Mesenteric fat pad (tissue), 1 donor: Measurements from ENCODE around the gene CHP2. TPM values are rescaled to one million over a fixed set of nuclear protein-coding genes. Genes with fewer than 3 reads are reported as not detected.
"Not testable (repeated sequence)": the region's sequence is repeated elsewhere in the genome, so short reads cannot be mapped to it uniquely, and the experiment has no call there.

ENCODE experiments used
- DNase-seq: peaks from one replicate; pipeline ENCODE4 v3.0.0-alpha.2; 2020; ENCODE audit warnings: low spot score
- total RNA-seq: library from RNA; stranded (reverse); fragmentation: NEBNext Ultra II Directional; extraction: Animal tissue kit (Norgen Biotek cat#: 25700); gene quantifications from one replicate; pipeline ENCODE4 v1.2.1, GENCODE V29; 2021
- donor health status: DM: yes; HTN: yes; CAD: no.

CHP2 gene
- total RNA-seq, 1 donor from 2014 or later: 0.22 TPM

DNA sequence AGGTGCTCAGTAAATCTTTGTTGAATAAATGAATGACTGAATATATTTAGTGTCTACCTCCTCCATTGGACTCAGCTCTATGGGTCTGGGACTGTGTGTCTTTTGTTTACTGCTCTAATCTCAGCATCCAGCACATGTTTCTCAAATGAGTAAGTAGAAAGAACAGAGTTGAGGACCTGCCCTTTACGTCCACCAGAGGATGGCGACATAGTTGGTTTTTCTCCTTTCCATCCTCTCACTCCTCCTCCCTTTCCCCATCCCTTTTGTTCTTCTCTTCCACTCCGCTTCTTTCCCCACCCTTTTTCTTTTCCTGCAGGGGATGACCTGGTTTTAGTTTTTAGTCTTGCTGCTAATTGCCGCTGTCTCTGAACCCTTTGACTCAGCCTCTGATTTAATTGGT is 12.1 kb upstream of the CHP2 start:
- no peak for DNase-seq

DNA sequence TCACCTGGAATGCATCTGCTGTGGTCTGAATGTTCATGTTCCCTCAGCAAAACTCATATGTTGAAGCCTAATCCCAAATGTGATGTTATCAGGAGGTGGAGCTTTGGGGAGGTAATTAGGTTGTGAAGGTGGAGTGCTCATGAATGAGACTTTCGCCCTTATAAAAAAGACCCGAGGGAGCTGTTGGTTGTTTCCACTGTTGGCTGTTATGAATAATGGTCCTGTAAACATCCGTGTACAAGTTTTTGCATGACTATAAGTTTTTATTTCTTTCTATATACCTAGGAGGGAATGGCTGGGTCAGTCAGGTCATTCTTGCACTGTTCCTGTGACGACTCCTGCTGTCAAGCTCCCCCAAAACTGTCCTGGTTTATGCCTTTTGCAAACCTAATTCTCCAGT is 9.6 kb upstream of the CHP2 start:
- DNase-seq: no peak

DNA sequence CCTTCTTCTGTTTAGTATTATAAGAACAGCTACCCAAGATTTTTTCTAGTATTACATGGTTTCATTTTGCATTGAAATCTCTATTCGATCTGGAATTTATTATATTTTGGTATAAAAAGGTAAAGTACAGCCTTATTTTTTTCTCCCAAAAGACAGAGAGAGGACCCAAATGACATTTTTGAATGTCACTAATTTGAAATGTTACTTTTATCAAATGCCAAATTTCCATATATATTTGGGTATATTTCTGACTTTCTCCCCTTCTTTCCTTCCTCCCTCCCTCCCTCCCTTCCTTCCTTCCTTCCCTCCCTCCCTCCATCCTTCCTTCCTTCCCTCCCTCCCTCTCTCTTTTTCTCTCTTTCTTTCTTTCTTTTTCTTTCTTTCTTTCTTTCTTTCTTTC is 6.2 kb upstream of the CHP2 start:
- no peak for DNase-seq

DNA sequence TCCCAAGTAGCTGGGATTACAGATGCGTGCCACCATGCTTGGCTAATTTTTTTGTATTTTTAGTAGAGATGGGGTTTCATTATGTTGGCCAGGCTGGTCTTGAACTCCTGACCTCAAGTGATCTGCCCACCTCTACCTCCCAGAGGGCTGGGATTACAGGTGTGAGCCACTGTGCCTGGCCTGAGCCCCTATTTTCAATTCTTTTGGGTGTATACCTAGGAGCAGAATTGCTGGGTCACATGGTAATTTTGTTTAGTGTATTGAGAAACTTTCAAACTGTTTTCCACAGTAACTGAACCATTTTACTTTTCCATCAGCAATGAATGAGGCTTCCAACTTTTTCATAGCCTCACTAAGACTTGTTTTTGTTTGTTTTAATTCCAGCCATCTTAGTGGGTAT is 3.8 kb upstream of the CHP2 start:
- DNase-seq: not testable (repeated sequence)

DNA sequence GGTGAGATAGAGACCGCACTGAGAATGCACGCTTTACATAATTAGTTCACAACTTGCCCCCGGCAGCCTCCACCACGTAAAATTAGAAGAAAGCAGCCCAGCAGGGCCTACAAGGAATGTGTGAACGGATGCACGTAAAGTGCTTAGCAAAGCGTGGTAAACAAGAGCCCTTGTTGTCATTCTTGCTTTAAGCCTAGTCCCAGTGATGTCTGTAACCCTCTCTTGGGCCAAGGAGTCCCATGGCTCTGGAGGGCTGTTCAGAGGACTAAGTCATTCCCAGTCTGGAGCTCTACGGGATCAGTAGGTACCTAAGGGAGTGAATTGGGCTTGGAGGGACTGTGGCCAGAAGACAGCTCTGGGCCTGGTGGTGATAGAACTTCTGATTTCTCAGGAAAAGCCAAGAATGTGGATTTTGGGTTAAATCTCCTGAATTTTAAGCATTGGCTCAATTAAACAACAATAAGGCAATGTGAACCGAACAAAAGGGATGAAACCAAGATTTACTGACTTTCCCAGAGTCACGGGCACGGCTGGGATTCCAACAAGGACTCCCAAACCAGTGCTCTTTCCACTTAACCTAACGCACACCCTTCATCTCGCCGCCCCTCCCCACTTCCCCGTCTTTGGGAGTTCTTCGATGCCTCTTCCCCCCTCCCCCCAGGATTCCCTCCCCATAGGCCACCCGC is 775 bp upstream of the CHP2 start:
- no peak for DNase-seq

DNA sequence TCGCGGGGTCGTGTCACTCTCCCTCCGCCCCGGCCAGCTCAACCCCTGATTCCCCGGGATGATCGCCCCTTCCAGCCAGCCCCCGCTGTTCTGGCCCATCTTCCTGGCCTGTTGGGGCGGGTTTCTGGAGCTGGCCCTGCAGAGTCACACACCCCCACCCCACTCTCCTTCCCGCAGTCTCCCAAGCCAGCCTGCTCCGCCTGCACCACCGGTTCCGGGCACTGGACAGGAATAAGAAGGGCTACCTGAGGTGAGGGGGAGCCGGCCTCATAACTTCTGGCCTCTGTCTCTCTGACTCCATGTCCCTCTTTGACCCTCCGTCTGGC is 621 bp downstream of the CHP2 start:
- no peak for DNase-seq

DNA sequence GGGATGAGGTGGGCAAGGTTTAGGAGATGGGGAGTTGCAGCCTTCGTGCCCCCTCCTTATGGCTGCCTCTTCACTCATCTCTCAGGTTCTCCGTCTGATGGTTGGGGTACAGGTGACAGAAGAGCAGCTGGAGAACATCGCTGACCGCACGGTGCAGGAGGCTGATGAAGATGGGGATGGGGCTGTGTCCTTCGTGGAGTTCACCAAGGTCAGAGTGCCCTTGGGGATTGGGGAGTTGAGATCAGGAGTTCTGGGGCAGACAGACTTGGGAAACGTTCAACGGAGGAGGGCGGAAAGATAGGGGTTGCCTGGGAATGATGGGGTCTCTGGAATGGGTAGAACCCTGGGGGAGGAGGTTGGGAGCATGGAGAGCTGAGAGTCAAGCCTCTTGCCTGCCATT is 2.3 kb downstream of the CHP2 start:
- no peak for DNase-seq

- no peak for DNase-seq
These were observed 3.3 kb downstream of the CHP2 start for GRCh38 chr16:23757937-23758619.

DNA sequence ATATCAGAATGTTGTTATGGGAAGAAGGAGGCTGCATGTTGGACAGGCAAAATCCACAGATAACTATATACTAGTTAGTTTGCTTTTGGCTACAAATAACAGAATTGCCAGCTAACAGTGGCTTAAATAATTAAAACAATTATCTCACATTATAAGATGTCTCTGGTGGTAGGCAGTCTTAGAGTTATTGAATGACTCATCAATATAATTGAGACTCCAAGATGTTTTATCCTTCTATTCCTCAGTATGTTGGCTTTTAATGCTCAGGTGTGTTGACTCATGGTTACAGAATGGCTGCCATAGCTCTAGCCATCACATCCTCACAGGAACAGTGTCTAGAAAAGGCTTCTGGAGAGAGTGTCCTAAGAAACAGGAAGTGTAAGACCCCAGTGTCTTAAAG is 11.1 kb downstream of the CHP2 start:
- DNase-seq: no peak

GRCh38 chr16:23768581-23768980 is 13.8 kb downstream of the CHP2 start:
- DNase-seq: no peak

GRCh38 chr16:23771027-23771426 is 16.2 kb downstream of the CHP2 start:
- no peak for DNase-seq

GRCh38 chr16:23771642-23772041 is 16.8 kb downstream of the CHP2 start:
- no peak for DNase-seq

DNA sequence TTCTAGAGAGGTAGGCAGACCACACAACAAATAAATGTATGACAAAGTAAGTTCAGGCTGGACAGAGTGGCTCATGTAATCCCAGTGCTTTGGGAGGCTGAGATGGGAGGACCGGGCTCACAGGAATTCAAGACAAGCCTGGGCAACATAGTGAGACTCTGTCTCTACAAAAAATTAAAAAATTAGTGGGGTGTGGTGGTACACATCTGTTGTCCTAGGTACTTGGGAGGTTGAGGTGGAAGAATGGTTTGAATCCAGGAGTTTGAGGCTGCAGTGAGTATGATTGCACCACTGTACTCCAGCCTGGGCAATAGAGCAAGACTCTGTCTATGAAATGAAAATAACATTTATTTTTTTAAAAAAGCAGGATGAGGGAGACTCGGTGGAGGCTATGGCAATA is 18.5 kb downstream of the CHP2 start:
- DNase-seq: no peak

GRCh38 chr16:23781176-23781575 is 26.4 kb downstream of the CHP2 start:
- DNase-seq: no peak

GRCh38 chr16:23784811-23785447 is 30.1 kb downstream of the CHP2 start:
- DNase-seq: no peak

DNA sequence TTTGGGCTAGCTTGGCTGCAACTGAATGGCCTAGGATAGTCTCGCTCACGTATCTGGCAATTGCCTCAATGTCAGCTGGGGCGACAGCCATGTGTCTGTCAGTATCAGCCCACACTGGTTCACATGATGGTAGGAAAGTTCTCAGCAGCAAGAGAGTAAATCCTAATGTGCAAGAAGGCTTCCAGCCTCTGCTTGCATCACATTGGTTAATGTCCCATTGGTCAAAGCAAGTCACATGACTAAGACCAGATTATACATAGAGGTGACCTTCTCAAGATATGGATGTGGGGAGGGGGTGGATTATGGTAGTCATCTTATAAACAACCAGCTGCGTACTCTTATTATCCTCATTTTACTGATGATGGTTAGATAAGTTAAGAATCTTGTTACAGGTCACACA is 31.0 kb downstream of the CHP2 start:
- no peak for DNase-seq

- no peak for DNase-seq
These were observed 32.2 kb downstream of the CHP2 start for GRCh38 chr16:23786964-23787561.

DNA sequence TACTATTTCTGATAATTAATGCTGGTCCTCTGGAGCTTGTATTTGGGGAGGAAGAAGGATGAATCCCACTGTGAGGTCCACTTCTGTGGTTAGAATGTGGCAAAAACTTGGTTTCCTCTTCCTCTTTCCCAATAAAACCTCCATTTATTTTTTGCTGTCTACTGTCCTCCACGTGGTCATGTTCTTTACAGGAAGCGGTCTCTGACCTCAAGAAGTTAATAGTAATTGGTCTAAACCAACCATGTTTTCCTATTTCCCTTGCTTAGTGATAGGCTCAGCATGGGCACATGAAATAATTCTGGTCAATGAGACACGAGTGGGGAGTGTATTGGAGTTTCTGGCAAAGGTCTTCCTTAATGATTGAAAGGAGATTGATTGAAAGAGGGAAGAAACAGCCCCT is 33.9 kb downstream of the CHP2 start:
- DNase-seq: no peak

DNA sequence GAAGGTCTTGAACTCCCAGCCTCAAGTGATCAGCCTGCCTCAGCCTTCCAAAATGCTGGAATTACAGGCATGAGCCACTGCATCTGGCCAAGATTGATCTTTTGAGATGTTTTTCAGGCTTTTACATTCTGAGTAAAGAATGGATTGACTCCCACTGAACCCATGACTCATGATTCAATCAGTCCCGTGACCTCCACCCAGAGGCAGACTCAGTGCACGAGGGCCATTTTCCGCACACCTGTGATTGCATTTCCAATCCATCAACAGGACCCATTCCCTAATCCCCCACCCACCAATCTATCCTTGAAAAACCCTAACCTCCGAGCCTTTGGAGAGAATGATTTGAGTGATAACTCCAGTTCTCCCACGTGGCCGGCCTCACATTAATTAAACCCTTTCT is 40.6 kb downstream of the CHP2 start:
- no peak for DNase-seq

GRCh38 chr16:23796941-23797340 is 42.1 kb downstream of the CHP2 start:
- DNase-seq: no peak

DNA sequence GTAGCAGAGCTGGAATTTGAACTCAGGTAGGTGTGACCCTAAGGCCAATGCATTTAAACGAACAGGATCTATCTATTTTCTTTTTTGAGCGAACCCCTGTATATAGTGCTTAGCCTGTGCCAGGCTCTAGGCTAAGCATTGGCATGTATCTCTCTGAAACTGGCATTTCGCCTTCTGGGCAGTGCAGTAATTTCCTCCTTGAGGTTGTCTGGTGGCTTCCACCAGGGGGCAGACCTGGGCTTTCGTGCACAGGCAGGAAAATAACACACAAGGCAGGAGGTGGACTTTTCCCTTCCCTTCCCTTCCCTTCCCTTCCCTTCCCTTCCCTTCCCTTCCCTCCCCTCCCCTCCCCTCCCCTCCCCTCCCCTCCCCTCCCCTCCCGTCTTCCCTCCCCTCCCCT is 46.6 kb downstream of the CHP2 start:
- no peak for DNase-seq

DNA sequence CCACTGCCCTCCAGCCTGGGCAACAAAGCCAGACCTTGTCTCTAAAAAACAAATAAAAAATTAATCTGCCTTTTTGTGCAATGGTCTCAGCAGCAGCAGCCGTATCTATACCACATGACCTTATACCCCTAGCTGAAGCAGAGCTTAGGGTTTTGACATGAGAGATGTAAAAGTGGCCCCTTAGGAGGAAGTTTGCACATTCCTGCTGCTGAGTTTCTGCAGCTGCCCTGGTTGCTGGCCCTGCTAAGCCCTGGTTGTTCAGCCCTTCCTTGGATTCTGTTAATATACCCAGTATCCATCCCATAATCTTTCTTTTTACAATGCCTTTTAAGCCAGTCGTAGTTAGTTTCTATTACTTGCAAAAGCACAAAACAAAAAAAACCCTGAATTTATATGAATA is 48.0 kb downstream of the CHP2 start:
- DNase-seq: no peak
